SK-N-SH (cell line): ENCODE data around the gene DEPDC7. TPM values are rescaled to one million over a fixed set of nuclear protein-coding genes. Genes with fewer than 3 reads are reported as not detected.
A peak's percentile ranks its signal among the peaks of the same experiment; 100 is the strongest.

ENCODE experiments used
- CTCF ChIA-PET: fragments of 300-600, 350-600 bp; formaldehyde crosslinking; extraction: SDS; loops from one replicate; lab custom pipeline; 2021; lab: Yijun Ruan, JAX
- POLR2A ChIA-PET: fragments of 350-600 bp; sonication (Branson Sonifier 250); formaldehyde crosslinking; extraction: SDS; loops from one replicate; lab custom pipeline; 2020; ENCODE audit warnings: antibody characterized with exemption, inconsistent platforms; lab: Yijun Ruan, JAX
- DNase-seq: peaks from one replicate; pipeline ENCODE4 v3.0.0; 2012
- H2AFZ ChIP-seq: fragments of 200-600 bp; sonication (generic); 2 replicates; pipeline ENCODE4 v1.8.1; 2016; ENCODE audit warnings: antibody characterized with exemption, mild to moderate bottlenecking, low read depth
- H3F3A ChIP-seq: fragments of 200-600 bp; sonication (generic); replicated peaks from 2 replicates; pipeline ENCODE3; 2016; ENCODE audit warnings: antibody characterized with exemption, mild to moderate bottlenecking; ENCODE audit not compliant: insufficient read depth
- H3K27ac ChIP-seq, 2 experiments: fragments of 200-500 bp in 1 of 2; fragments of 200-600 bp in 1 of 2; sonication (Bioruptor generic) in 1 of 2; sonication (generic), shearing (Covaris generic) in 1 of 2; 2 replicates each; pipeline versions ENCODE4 v1.5.1 to v1.6.1; 2014 to 2016; ENCODE audit warnings: low read depth in 2 of 2, inconsistent platforms in 1 of 2, low read length in 1 of 2, mild to moderate bottlenecking in 1 of 2, mixed read lengths in 1 of 2
- H3K27me3 ChIP-seq: fragments of 200-600 bp; sonication (generic), shearing (Covaris generic); 2 replicates; pipeline ENCODE4 v1.6.1; 2016; ENCODE audit warnings: mixed run types; ENCODE audit not compliant: insufficient read depth
- H3K36me3 ChIP-seq, 2 experiments: fragments of 200-500 bp in 1 of 2; fragments of 200-600 bp in 1 of 2; sonication (Bioruptor generic) in 1 of 2; sonication (generic) in 1 of 2; replicated peaks in 1 of 2; 2 replicates each; pipeline versions ENCODE3 to v1.5.1; 2014 to 2016; ENCODE audit warnings: low read length in 1 of 2, mild to moderate bottlenecking in 1 of 2; ENCODE audit not compliant: insufficient read depth in 2 of 2, control insufficient read depth in 1 of 2
- H3K4me1 ChIP-seq, 2 experiments: fragments of 200-500 bp in 1 of 2; fragments of 200-600 bp in 1 of 2; sonication (Bioruptor generic) in 1 of 2; sonication (generic), shearing (Covaris generic) in 1 of 2; 2 replicates each; pipeline versions ENCODE4 v1.5.1 to v1.6.1; 2014 to 2016; ENCODE audit warnings: low read depth in 1 of 2, low read length in 1 of 2, mixed run types in 1 of 2; ENCODE audit not compliant: insufficient read depth in 2 of 2, control insufficient read depth in 1 of 2
- H3K4me2 ChIP-seq: fragments of 200-600 bp; sonication (generic), shearing (Covaris generic); 2 replicates; pipeline ENCODE4 v1.6.1; 2017; ENCODE audit warnings: mixed run types
- H3K4me3 ChIP-seq, 2 experiments: fragments of 200-500 bp in 1 of 2; fragments of 200-600 bp in 1 of 2; sonication (Bioruptor generic) in 1 of 2; sonication (generic), shearing (Covaris generic) in 1 of 2; 2 replicates each; pipeline versions ENCODE4 v1.5.1 to v1.8.1; 2014 to 2016; ENCODE audit warnings: low read depth in 2 of 2, inconsistent platforms in 1 of 2, low read length in 1 of 2, mild to moderate bottlenecking in 1 of 2, mixed read lengths in 1 of 2, moderate library complexity in 1 of 2
- H3K79me2 ChIP-seq: fragments of 200-600 bp; sonication (generic); 2 replicates; pipeline ENCODE4 v1.8.1; 2017; ENCODE audit warnings: mild to moderate bottlenecking; ENCODE audit not compliant: insufficient read depth
- H3K9ac ChIP-seq: fragments of 200-600 bp; sonication (generic); 2 replicates; pipeline ENCODE4 v1.6.1; 2017; ENCODE audit warnings: mixed run types
- H3K9me2 ChIP-seq: fragments of 200-600 bp; sonication (generic); 2 replicates; pipeline ENCODE4 v1.6.1; 2017; ENCODE audit warnings: mixed run types
- H3K9me3 ChIP-seq: fragments of 200-600 bp; sonication (generic); 2 replicates; pipeline ENCODE4 v1.6.1; 2017; ENCODE audit warnings: mixed run types, mild to moderate bottlenecking, moderate library complexity
- H4K20me1 ChIP-seq: fragments of 200-600 bp; sonication (generic); 2 replicates; pipeline ENCODE4 v1.6.1; 2017; ENCODE audit warnings: mild to moderate bottlenecking, mixed run types; ENCODE audit not compliant: insufficient read depth
- ELF1 ChIP-seq: IDR thresholded peaks from 2 replicates; pipeline ENCODE4 v1.4.0; 2012
- EP300 ChIP-seq, 2 experiments: IDR thresholded peaks; 2 replicates each; pipeline versions ENCODE4 v1.4.0 to v1.6.1; 2012; ENCODE audit warnings: borderline replicate concordance in 1 of 2, low read depth in 1 of 2, low read length in 1 of 2
- EZH2phosphoT487 ChIP-seq: fragments of 200-600 bp; sonication (generic); IDR thresholded peaks from 2 replicates; pipeline ENCODE4 v1.6.1; 2017; ENCODE audit warnings: low read depth, mixed run types, mild to moderate bottlenecking, antibody characterized with exemption, moderate library complexity, borderline replicate concordance
- FOSL2 ChIP-seq: IDR thresholded peaks from 2 replicates; pipeline ENCODE4 v1.4.0; 2012; ENCODE audit warnings: low read depth, mild to moderate bottlenecking, moderate library complexity, borderline replicate concordance
- JUND ChIP-seq: IDR thresholded peaks from 2 replicates; pipeline ENCODE4 v1.4.0; 2012
- TCF12 ChIP-seq: IDR thresholded peaks from 2 replicates; pipeline ENCODE4 v1.4.0; 2012
- YY1 ChIP-seq: IDR thresholded peaks from 2 replicates; pipeline ENCODE4 v1.4.0; 2012; ENCODE audit warnings: low read depth, mild to moderate bottlenecking
- WGBS: methylation state at CpG from one replicate; pipeline ENCODE4 v1.1.6; 2017; ENCODE audit warnings: low lambda C conversion rate; 5-methylcytosine and 5-hydroxymethylcytosine counted together
- polyA plus RNA-seq, 3 experiments: library from polyadenylated mRNA; depleted of rRNA; stranded (reverse); fragments of >200 nt; gene quantifications; 2 replicates each; pipeline ENCODE4 v1.2.3, GENCODE V29; 2012
- TF ChIP-seq, protein P1 (sequence below): IDR thresholded peaks from 2 replicates; pipeline ENCODE4; 2012

DEPDC7 gene
- polyA plus RNA-seq, 1 of the 3 experiments (the other 2 are of a cell fraction) = 9.7 TPM

- Histone ChIP-seq H3K79me2 (no peaks in the 10 kb centered on the region), H3K36me3 (peaks cover 23 to 49% of the 10 kb centered on the region in 2 experiments), H3K4me3 (no peak overlapping the region), H3K4me1 (peaks cover 15 to 59% of the 10 kb centered on the region in 2 experiments; a peak in 3 of 4 replicates), H3K9me3 (no peaks in the 10 kb centered on the region), H3K4me2 (0 out of 2 replicates have a peak overlapping the region, but pooled peaks have one; percentile 14), H3K9me2 (no peaks in the 10 kb centered on the region), H3K27ac (peak overlapping the region; percentile 45 to 78; a peak in 3 of 4 replicates), H2AFZ (no peak overlapping the region), H3K9ac (no peak overlapping the region), H3F3A (peaks cover 24% of the 10 kb centered on the region), H4K20me1 (no peaks in the 10 kb centered on the region), H3K27me3 (no peaks in the 10 kb centered on the region)
- DNase-seq = no peak
- WGBS = 65% methylated on average over 3 of the region's 3 CpGs
- CTCF ChIA-PET = interaction anchor here (0.7 to 5.1 kb wide), 5 partner anchors 9 to 255 kb away, joined by 3 to 36 read pairs (median 4); no protein-coding TSS in a partner anchor
- POLR2A ChIA-PET = no interaction called here
- TF ChIP-seq FOSL2 (peak; percentile 14), EZH2phosphoT487 (no peak), EP300 (IDR thresholded peaks at IDR 0.05; ENCODE audit: borderline replicate concordance in 1 of 2, low read depth in 1 of 2, low read length in 1 of 2) (peak in 1 of 2 experiments; percentile 29; a peak in 1 of 4 replicates), TCF12 (peak; percentile 86), JUND (peak; percentile 14; the same call in 1 of the 2 replicates), ELF1 (no peak)
- TF ChIP-seq, protein P1, sequence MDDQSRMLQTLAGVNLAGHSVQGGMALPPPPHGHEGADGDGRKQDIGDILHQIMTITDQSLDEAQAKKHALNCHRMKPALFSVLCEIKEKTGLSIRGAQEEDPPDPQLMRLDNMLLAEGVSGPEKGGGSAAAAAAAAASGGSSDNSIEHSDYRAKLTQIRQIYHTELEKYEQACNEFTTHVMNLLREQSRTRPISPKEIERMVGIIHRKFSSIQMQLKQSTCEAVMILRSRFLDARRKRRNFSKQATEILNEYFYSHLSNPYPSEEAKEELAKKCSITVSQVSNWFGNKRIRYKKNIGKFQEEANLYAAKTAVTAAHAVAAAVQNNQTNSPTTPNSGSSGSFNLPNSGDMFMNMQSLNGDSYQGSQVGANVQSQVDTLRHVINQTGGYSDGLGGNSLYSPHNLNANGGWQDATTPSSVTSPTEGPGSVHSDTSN = peak; percentile 68
These were observed 47.7 kb downstream of the DEPDC7 start for GRCh38 chr11:33063326-33063881.

DNA sequence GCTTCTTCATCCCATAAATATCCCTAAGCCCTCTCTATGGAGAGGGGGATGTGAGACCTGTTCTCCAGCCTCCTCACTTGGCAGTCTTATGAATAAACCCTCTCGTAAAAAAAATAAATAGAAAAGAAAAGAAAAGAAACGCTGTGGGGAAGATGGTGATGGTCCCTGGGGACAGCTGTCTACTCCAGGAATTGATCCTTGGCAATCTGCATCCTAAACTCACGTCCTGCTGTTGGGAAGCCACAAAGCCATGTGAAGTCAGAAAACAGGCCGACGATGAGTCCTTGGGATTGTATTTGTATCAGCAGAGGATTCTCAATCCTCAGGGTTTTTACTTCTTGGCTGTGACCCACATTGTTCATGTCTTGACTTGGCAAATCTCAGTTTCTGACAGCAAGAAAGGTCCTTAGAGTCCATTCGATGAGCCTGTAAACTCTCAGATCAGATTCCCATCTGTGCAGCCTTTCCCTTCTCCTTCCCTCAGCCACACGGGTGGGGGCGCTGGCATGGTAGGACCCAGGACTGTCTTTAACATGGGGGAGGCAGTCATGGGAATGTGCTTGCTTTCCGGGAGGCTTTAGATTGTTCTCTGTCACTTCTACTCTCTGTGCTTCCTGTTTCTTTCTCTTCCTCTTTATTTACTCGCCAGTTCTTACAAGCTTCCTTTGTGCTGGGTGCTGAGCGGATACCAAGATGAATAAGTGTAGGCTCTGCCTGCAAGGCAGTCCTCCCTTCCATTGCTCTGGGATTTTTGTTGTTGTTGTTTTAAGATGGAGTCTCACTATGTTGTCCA lies 48.6 kb downstream of the DEPDC7 start:
- no peaks in the 10 kb centered on the region for H3K9me2 ChIP-seq
- no peaks in the 10 kb centered on the region for H4K20me1 ChIP-seq
- no peak overlapping the region for H3K4me3 ChIP-seq
- WGBS = 88% methylated on average over 11 of the region's 11 CpGs
- H3K27me3 ChIP-seq = no peaks in the 10 kb centered on the region
- H3K4me2 ChIP-seq = no peak overlapping the region
- ChIA-PET POLR2A (no interaction called here), CTCF (interaction anchor here (1.0 to 5.1 kb wide), 14 partner anchors 10 to 255 kb away, joined by 3 to 42 read pairs (median 10); partner anchors contain the start of genes DEPDC7 and TCP11L1)
- no peak for DNase-seq
- peaks cover 24 to 49% of the 10 kb centered on the region in 2 experiments for H3K36me3 ChIP-seq
- no peak overlapping the region for H2AFZ ChIP-seq
- H3K4me1 ChIP-seq = peaks cover 15 to 51% of the 10 kb centered on the region in 2 experiments; a peak in 3 of 4 replicates
- H3K9ac ChIP-seq = no peak overlapping the region
- H3K79me2 ChIP-seq = no peaks in the 10 kb centered on the region
- H3K27ac ChIP-seq = peak overlapping the region in 1 of 2 experiments; percentile 78; a peak in 1 of 4 replicates
- H3K9me3 ChIP-seq = no peaks in the 10 kb centered on the region
- H3F3A ChIP-seq = peaks cover 16% of the 10 kb centered on the region
- TF ChIP-seq EZH2phosphoT487 (no peak), YY1 (no peak)
